Measurements from ENCODE around the gene PCP2.

PCP2 gene

GRCh38 chr19:7633698-7634097 is at the start of gene PCP2:
Gene PCP2, minus strand, starts transcription at chr19:7633719. Its CDS starts 262 bp downstream, at chr19:7633457.
- no peak for DNase-seq

GRCh38 chr19:7682175-7682855 is 48.8 kb upstream of the PCP2 start:
- DNase-seq: no peak

GRCh38 chr19:7681340-7682174 is 48.0 kb upstream of the PCP2 start:
- DNase-seq: peak; percentile 94

GRCh38 chr19:7680606-7681339 is 47.3 kb upstream of the PCP2 start, which contains the start of gene TRAPPC5:
Gene TRAPPC5, plus strand, starts transcription at chr19:7680833. Its CDS starts 1,421 bp downstream, at chr19:7682254.
- DNase-seq: peak; percentile 89

- DNase-seq: no peak
These were observed 46.5 kb upstream of the PCP2 start for GRCh38 chr19:7679771-7680605.

GRCh38 chr19:7678971-7679751 is 45.6 kb upstream of the PCP2 start:
- DNase-seq: peak; percentile 77

- DNase-seq: no peak
These were observed 44.3 kb upstream of the PCP2 start for GRCh38 chr19:7677669-7678311.

- DNase-seq: no peak
These were observed 43.3 kb upstream of the PCP2 start, which contains the start of gene MCEMP1 for GRCh38 chr19:7676854-7677253. Gene MCEMP1, plus strand, starts transcription at chr19:7677090. Its CDS starts 31 bp downstream, at chr19:7677121.

- DNase-seq: no peak
These were observed 42.9 kb upstream of the PCP2 start for GRCh38 chr19:7676376-7676775.

GRCh38 chr19:7674010-7675005 is 40.8 kb upstream of the PCP2 start:
- DNase-seq: peak; percentile 63

- DNase-seq: no peak
These were observed 39.0 kb upstream of the PCP2 start for GRCh38 chr19:7672522-7672921.

- DNase-seq: no peak
These were observed 37.3 kb upstream of the PCP2 start for GRCh38 chr19:7670790-7671189.

- DNase-seq: peak; percentile 46
These were observed 36.7 kb upstream of the PCP2 start for GRCh38 chr19:7670150-7670783.

GRCh38 chr19:7669641-7670040 is 36.1 kb upstream of the PCP2 start:
- DNase-seq: no peak

- DNase-seq: no peak
These were observed 35.3 kb upstream of the PCP2 start, which contains the start of gene RETN for GRCh38 chr19:7668842-7669241. Gene RETN, plus strand, starts transcription at chr19:7669049. Its CDS starts 278 bp downstream, at chr19:7669327.

GRCh38 chr19:7665076-7665475 is 31.6 kb upstream of the PCP2 start:
- no peak for DNase-seq

- DNase-seq: no peak
These were observed 30.2 kb upstream of the PCP2 start for GRCh38 chr19:7663706-7664105.

- DNase-seq: no peak
These were observed 29.1 kb upstream of the PCP2 start for GRCh38 chr19:7662657-7663056.
